ENCODE data around the gene ENO4.

The ENO4 gene

DNA sequence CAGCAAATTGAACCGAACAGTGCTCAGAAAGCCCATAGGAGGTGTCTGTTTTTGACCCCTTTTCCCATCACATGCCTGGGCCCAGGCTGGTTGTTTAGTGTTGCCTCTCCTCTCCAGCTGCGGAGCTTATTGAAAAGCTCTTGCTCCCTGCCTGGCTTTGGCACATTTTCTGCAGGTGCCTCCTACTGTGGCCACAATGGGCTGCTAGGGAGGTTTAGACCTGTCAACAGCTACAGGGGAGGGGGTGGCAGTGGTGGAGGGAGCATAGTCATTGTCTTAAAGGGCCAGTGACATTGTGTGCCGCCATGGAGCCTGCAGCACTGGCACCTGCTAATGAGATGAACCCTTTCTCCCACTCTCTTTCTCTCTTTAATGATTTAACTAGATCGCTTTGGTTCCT is 13.2 kb upstream of the ENO4 start:
- no peak for DNase-seq (ENCODE audit: low read depth in 2 of 2)
- H3K4me3 ChIP-seq (replicated peaks in 1 of 2; ENCODE audit: low read depth in 2 of 2, low read length in 2 of 2) = no peak overlapping the region
- TF ChIP-seq, protein P1, sequence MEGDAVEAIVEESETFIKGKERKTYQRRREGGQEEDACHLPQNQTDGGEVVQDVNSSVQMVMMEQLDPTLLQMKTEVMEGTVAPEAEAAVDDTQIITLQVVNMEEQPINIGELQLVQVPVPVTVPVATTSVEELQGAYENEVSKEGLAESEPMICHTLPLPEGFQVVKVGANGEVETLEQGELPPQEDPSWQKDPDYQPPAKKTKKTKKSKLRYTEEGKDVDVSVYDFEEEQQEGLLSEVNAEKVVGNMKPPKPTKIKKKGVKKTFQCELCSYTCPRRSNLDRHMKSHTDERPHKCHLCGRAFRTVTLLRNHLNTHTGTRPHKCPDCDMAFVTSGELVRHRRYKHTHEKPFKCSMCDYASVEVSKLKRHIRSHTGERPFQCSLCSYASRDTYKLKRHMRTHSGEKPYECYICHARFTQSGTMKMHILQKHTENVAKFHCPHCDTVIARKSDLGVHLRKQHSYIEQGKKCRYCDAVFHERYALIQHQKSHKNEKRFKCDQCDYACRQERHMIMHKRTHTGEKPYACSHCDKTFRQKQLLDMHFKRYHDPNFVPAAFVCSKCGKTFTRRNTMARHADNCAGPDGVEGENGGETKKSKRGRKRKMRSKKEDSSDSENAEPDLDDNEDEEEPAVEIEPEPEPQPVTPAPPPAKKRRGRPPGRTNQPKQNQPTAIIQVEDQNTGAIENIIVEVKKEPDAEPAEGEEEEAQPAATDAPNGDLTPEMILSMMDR (IDR thresholded peaks at IDR 0.05; ENCODE audit: low read depth, low read length) = no peak

DNA sequence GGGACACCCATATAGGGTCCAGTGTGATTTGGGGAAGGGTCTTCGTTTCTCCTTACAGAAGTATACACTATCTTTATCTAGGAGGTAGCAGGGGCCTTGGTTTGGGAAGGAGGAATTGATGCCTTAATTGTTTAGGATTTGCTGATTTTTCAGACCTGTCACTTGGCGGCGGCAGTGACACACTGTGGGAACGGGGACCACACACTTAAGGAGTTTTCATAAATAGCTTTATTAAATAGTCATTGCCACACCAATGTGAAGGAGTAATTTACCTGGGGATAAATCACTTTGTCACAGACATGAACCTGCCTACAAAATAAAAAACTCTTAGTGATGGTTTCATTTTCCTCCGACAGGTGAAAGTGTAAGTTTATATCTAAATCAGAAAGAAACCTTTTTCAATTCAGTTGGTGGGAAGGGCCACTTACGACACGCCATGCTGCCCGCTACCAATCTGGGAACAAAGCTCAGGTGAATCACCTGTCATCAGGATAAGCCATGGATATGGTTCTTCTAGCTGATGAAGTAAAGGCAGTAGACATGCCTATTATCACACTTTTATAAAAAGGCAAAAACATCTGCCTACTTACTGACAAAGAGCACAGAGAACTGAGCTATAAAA is 12.3 kb upstream of the ENO4 start:
- no peak overlapping the region for H3K4me3 ChIP-seq (replicated peaks in 1 of 2; ENCODE audit: low read depth in 2 of 2, low read length in 2 of 2)
- DNase-seq (ENCODE audit: low read depth in 2 of 2) = peak; percentile 45 to 54
- TF ChIP-seq, protein P1 (IDR thresholded peaks at IDR 0.05; ENCODE audit: low read depth, low read length) = peak; percentile 39

DNA sequence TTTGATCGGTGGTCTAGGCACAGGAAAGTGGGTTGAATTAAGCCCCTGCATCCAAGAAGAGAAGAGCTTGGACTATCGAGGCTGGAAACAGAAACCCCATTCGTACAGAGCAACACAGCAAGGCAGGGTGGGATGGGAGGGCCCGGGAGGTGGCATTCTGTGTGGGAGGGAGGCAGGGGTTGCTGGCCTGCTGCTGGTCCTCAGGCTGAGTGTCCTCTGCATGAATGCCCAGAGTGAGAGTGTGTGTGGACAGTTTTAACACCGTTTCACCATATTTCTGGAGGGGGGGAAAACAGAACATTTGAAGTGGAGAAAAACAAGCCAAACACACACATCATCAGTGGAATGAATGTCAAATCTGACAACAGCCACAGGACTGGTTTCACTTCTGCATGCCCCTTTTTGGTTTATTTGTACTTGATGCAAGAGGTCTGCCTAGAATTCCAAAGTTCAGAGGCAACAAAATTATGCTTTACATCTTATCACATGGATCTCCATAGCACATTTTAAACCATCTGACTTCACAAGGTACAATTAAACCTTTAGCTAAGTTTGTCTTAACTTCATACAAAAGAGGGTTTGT is 11.1 kb upstream of the ENO4 start:
- TF ChIP-seq, protein P1 (IDR thresholded peaks at IDR 0.05; ENCODE audit: low read depth, low read length) = no peak
- no peak overlapping the region for H3K4me3 ChIP-seq (replicated peaks in 1 of 2; ENCODE audit: low read depth in 2 of 2, low read length in 2 of 2)
- DNase-seq (ENCODE audit: low read depth in 2 of 2) = no peak

DNA sequence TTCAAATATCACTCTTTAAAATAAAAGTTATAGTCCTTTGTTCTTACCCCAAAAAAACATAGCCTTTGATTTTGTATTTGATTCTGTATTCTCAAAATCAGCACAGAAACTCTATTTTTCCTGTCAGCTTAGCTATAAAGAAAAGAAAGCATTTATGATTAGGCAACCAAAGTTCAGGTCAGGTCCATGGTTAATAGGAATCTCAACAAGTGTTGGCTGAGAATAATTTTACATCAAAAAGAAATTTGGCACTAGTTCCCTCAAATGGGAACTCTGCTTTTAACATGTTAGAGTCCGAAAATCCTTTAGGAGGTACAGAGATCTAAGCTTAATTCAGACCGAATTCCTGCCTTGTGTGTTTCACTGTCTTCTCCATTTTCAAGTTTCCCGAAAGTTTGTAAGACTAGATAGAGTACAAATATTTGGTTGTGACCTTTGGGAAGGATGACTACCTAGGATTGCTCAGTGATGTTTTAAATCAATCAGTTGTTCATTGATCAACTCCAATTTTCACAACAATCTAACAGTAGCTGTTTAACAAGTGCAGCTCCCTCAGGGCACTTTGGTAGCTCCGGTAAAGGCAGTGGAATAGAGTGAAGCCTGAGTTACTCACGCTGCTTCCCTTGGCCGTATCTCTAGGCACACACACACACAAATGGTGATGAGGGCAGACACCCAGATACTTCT is 8.8 kb upstream of the ENO4 start:
- H3K4me3 ChIP-seq (replicated peaks in 1 of 2; ENCODE audit: low read depth in 2 of 2, low read length in 2 of 2) = no peak overlapping the region
- DNase-seq (ENCODE audit: low read depth in 2 of 2) = no peak
- TF ChIP-seq, protein P1 (IDR thresholded peaks at IDR 0.05; ENCODE audit: low read depth, low read length) = no peak

DNA sequence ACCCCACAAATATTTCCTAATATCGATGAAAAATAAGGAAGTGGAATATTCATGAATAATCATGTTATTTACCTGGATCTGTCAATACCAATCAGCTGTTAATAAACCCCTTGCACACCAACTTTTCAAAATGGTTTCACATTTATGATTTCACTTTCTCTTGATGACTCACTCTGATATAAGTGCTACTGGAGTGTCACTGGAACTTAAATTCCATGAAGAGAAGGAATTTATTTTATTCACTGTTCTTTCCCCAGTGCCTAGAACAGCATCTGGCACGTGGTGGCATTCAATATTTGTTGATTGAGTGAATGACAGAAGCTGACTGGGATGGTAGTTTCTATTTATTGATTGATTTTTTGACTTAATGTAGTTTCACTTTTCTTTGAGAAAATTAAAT is 3.5 kb upstream of the ENO4 start:
- no peak overlapping the region for H3K4me3 ChIP-seq (replicated peaks in 1 of 2; ENCODE audit: low read depth in 2 of 2, low read length in 2 of 2)
- TF ChIP-seq, protein P1 (IDR thresholded peaks at IDR 0.05; ENCODE audit: low read depth, low read length) = no peak
- no peak for DNase-seq (ENCODE audit: low read depth in 2 of 2)

DNA sequence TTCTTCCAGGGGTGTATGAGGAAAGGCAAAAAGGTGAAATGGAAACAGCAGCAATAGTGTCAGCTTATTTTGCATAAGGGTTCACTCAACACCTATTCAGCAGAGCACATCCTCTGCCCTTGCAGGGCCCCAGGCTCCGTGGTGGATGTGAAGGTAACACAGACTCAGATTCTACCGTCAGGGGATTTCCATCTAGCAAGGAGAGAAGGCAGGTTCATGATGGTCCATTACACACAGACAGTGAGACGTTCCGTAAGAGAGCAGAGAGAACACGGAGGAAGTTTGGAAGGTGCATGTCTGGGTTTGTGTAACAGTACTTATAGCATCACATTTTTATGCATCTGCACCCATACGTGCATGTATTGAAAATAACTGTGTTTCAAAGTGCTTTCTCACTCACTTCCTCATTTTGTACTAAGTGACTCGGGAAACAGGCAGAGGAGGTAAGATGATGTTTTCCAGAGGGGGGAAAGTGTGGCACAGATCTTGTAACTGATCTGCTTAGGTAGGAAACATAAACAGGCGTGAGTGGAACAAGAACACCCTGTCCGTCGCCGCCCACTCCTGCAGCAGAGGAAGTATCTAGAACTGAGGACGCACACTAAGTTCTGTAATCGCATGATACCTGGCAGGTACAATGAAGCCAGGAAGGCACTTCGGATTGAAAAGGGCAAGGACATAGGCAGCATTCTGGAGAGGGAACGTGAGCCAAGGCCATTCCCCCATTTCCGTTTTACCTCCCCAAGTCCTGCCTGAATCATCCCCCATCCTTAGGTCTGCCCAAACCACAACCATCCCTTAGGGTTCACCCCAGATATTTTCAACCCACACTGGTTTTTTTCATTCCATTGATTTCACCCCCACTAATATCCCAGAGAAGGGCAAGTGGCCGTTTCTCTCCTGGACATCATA is 1.0 kb upstream of the ENO4 start:
- peak overlapping the region; percentile 59 to 67 for H3K4me3 ChIP-seq (replicated peaks in 1 of 2; ENCODE audit: low read depth in 2 of 2, low read length in 2 of 2)
- no peak for DNase-seq (ENCODE audit: low read depth in 2 of 2)
- TF ChIP-seq, protein P1 (IDR thresholded peaks at IDR 0.05; ENCODE audit: low read depth, low read length) = no peak

Data from cardiac fibroblast (primary cell).